NT2/D1 (cell line): ENCODE results near the gene PRKD3.

ENCODE experiments used
- YY1 ChIP-seq: IDR thresholded peaks from 2 replicates; pipeline ENCODE4 v1.6.1; 2011; ENCODE audit not compliant: insufficient read length, insufficient read depth
- ZNF274 ChIP-seq: IDR thresholded peaks from 2 replicates; pipeline ENCODE4 v1.6.1; 2011; ENCODE audit warnings: mild to moderate bottlenecking, low read depth, low read length

DNA sequence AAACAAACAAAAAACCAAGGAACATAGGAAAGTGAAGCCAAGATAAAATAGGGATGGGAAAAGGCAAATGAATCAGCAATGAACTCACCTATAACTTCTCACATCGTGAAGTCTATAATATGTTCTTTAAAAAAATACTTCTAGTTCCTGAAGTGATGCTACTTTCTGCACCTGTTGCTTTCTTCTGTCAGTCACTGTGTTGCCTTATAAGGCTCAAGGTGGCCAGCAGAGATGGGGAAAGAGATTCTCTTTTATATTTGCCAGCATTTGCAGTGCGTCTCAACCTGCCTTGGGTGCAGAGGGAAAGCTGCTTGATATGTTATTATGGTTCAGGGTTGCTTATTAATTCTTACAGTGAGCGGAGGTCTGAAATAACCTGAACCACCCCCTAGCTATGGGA is 33.8 kb upstream of the PRKD3 start:
- no peak for TF ChIP-seq YY1
- TF ChIP-seq ZNF274 = no peak
